Caco-2 (cell line): ENCODE data around the gene RAP1GDS1. TPM values are rescaled to one million over a fixed set of nuclear protein-coding genes. Genes with fewer than 3 reads are reported as not detected.

Experiments
- Bru-seq: library from RNA; stranded (reverse); fragments of 400-500 nt; gene quantifications from one replicate; lab custom pipeline; 2021; lab: Mats Ljungman, UMichigan
- BruChase-seq, 2 experiments: library from RNA; stranded (reverse); fragments of 400-500 nt; gene quantifications; one replicate each; lab custom pipeline; 2021; lab: Mats Ljungman, UMichigan
- BruUV-seq: library from RNA; stranded (reverse); fragments of 400-500 nt; replicated peaks from 2 replicates; lab custom pipeline; 2021; lab: Mats Ljungman, UMichigan
- CTCF ChIA-PET: fragments of 300-600 bp; sonication (Branson Sonifier 250); formaldehyde crosslinking; loops from one replicate; lab custom pipeline; 2022; ENCODE audit warnings: antibody characterized with exemption; lab: Charles Lee
- POLR2A ChIA-PET: fragments of 300-600 bp; sonication (Branson Sonifier 250); formaldehyde crosslinking; loops from one replicate; lab custom pipeline; 2022; ENCODE audit warnings: antibody characterized with exemption; lab: Charles Lee
- DNase-seq, 2 experiments: peaks; one replicate each; pipeline versions ENCODE4 v3.0.0 to v3.0.0-alpha.2; 2020 to 2022
- H3K27me3 ChIP-seq: replicated peaks from 2 replicates; pipeline ENCODE4 v1.6.0; 2011; ENCODE audit warnings: low read length; ENCODE audit not compliant: control insufficient read depth, insufficient read depth
- H3K36me3 ChIP-seq: 2 replicates; pipeline ENCODE4 v1.5.1; 2011; ENCODE audit warnings: low read length; ENCODE audit not compliant: control insufficient read depth, insufficient read depth
- H3K4me1 ChIP-seq: fragments of 250-450 bp; sonication (Bioruptor Pico); 2 replicates; pipeline ENCODE4 v1.5.1; 2020; ENCODE audit warnings: mild to moderate bottlenecking
- H3K4me3 ChIP-seq: 2 replicates; pipeline ENCODE4 v1.5.1; 2011; ENCODE audit warnings: low read depth, mild to moderate bottlenecking, control low read depth, low read length
- H3K9me3 ChIP-seq: fragments of 250-450 bp; sonication (Bioruptor Pico); 2 replicates; pipeline ENCODE4 v1.5.1; 2020; ENCODE audit warnings: mild to moderate bottlenecking, moderate library complexity
- H3K27ac Mint-ChIP-seq: one replicate; pipeline ENCODE4 v1.8.0; 2022; ENCODE audit warnings: mixed read lengths; ENCODE audit not compliant: unreplicated experiment
- H3K27me3 Mint-ChIP-seq: one replicate; pipeline ENCODE4 v1.8.0; 2022; ENCODE audit warnings: mixed read lengths; ENCODE audit not compliant: insufficient read depth, unreplicated experiment
- H3K36me3 Mint-ChIP-seq: one replicate; pipeline ENCODE4 v1.8.0; 2022; ENCODE audit warnings: mild to moderate bottlenecking, mixed read lengths; ENCODE audit not compliant: insufficient read depth, unreplicated experiment
- H3K4me1 Mint-ChIP-seq: one replicate; pipeline ENCODE4 v1.8.0; 2022; ENCODE audit warnings: low read depth, mixed read lengths; ENCODE audit not compliant: unreplicated experiment
- H3K4me3 Mint-ChIP-seq: one replicate; pipeline ENCODE4 v1.8.0; 2022; ENCODE audit warnings: mild to moderate bottlenecking, moderate library complexity, mixed read lengths; ENCODE audit not compliant: unreplicated experiment
- H3K9me3 Mint-ChIP-seq: one replicate; pipeline ENCODE4 v1.8.0; 2022; ENCODE audit warnings: mixed read lengths; ENCODE audit not compliant: unreplicated experiment
- CTCF ChIP-seq, 2 experiments: fragments of 200-600 bp in 1 of 2; IDR thresholded peaks; 1 replicate in 1 of 2; 2 replicates in 1 of 2; pipeline versions ENCODE4 v1.5.1 to v1.8.0; 2011 to 2022; ENCODE audit warnings: antibody characterized with exemption in 1 of 2, control low read depth in 1 of 2, inconsistent platforms in 1 of 2, low read depth in 1 of 2, low read length in 1 of 2, mild to moderate bottlenecking in 1 of 2, moderate library complexity in 1 of 2; ENCODE audit not compliant: insufficient read depth in 1 of 2, severe bottlenecking in 1 of 2, unreplicated experiment in 1 of 2
- intact Hi-C: fragments of 100-400 bp; cut with micrococcal nuclease; formaldehyde crosslinking; loops from one replicate; pipeline ENCODE4 v1.10.0; 2022; ENCODE audit not compliant: unreplicated experiment
- long read RNA-seq: library from polyadenylated mRNA; stranded (forward); transcript quantifications from one replicate; pipeline ENCODE4 v2.0.0, GENCODE V29; 2022
- total RNA-seq: library from RNA; stranded (reverse); gene quantifications from 2 replicates; pipeline ENCODE4 v1.2.3, GENCODE V29; 2022

Gene RAP1GDS1
- total RNA-seq: 40.3 and 45.5 TPM in 2 replicates
- Bru-seq, nascent RNA: percentile 81 among the genes with signal in this experiment
- BruChase-seq, experiment 1, labeled RNA remaining after a 2-hour chase: percentile 71 among the genes with signal in this experiment
- percentile 69 among the genes with signal in this experiment for BruChase-seq, experiment 2, labeled RNA remaining after a 6-hour chase
- long read RNA-seq, transcript RAP1GDS1-209 (6 exons, 934 nt): minor isoform, 6 of 56 reads
- long read RNA-seq, transcript RAP1GDS1-205 (15 exons, 3,681 nt): major isoform, 12 of 56 reads
- long read RNA-seq, transcript RAP1GDS1-202 (15 exons, 2,092 nt): minor isoform, 8 of 56 reads
- long read RNA-seq, transcript RAP1GDS1-204 (14 exons, 1,942 nt): minor isoform, 6 of 56 reads
- long read RNA-seq, partial matches to known transcripts: 4 of 56 reads
- long read RNA-seq, other reads (novel, unspliced or antisense): 12 of 56 reads

GRCh38 chr4:98260579-98261404 is at the start of gene RAP1GDS1:
TSS of gene RAP1GDS1 (plus strand) at chr4:98261384. CDS start at chr4:98261566, 182 bp downstream.
- intact Hi-C loops: loop anchor here (1.0 to 10.0 kb wide), 5 partner anchors 67 to 1302 kb away; partner anchors contain the start of genes STPG2, TRMT10A and TSPAN5

GRCh38 chr4:98222306-98222705 is 38.9 kb upstream of the RAP1GDS1 start:
- H3K9me3 Mint-ChIP-seq: no peaks in the 10 kb centered on the region
- H3K4me1 Mint-ChIP-seq: no peaks in the 10 kb centered on the region
- no peak for DNase-seq
- Histone ChIP-seq H3K4me3 (no peak overlapping the region), H3K36me3 (no peaks in the 10 kb centered on the region), H3K4me1 (no peaks in the 10 kb centered on the region), H3K9me3 (no peaks in the 10 kb centered on the region), H3K27me3 (no peaks in the 10 kb centered on the region)
- H3K36me3 Mint-ChIP-seq: no peaks in the 10 kb centered on the region
- no peaks in the 10 kb centered on the region for H3K27me3 Mint-ChIP-seq
- TF ChIP-seq CTCF (IDR thresholded peaks at IDR 0.05; ENCODE audit: insufficient read depth in 1 of 2, low read depth in 1 of 2, low read length in 1 of 2, severe bottlenecking in 1 of 2, unreplicated experiment in 1 of 2): no peak
- ChIA-PET POLR2A (no interaction called here), CTCF (no interaction called here)
- H3K27ac Mint-ChIP-seq: no peak overlapping the region
- intact Hi-C loops: no loop called here
- BruUV-seq: no TSS peak
- H3K4me3 Mint-ChIP-seq: no peak overlapping the region

More at GRCh38 chr4:98260579-98261404, at the start of gene RAP1GDS1:
- Histone ChIP-seq H3K36me3 (no peaks in the 10 kb centered on the region; the same call in 1 of the 2 replicates), H3K4me3 (peak within 1 kb of the TSS; percentile 64), H3K9me3 (no peaks in the 10 kb centered on the region), H3K27me3 (no peaks in the 10 kb centered on the region), H3K4me1 (peaks cover 10% of the 10 kb centered on the region)
- H3K4me3 Mint-ChIP-seq: peak within 1 kb of the TSS; percentile 89
- peak; percentile 96 to 97 for DNase-seq
- no peaks in the 10 kb centered on the region for H3K27me3 Mint-ChIP-seq
- H3K27ac Mint-ChIP-seq: peak within 1 kb of the TSS; percentile 96
- ChIA-PET CTCF (interaction anchor here (0.8 to 1.1 kb wide), 3 partner anchors 9 to 233 kb away, joined by 3 to 7 read pairs (median 4); no protein-coding TSS in a partner anchor), POLR2A (interaction anchor here (0.5 to 2.3 kb wide), 6 partner anchors 14 to 668 kb away, joined by 3 to 15 read pairs (median 4); partner anchors contain the start of genes EIF4E and STPG2)
- no peaks in the 10 kb centered on the region for H3K9me3 Mint-ChIP-seq
- peak in 1 of 2 experiments; percentile 0 for TF ChIP-seq CTCF (IDR thresholded peaks at IDR 0.05; ENCODE audit: insufficient read depth in 1 of 2, low read depth in 1 of 2, low read length in 1 of 2, severe bottlenecking in 1 of 2, unreplicated experiment in 1 of 2)
- H3K4me1 Mint-ChIP-seq: peaks cover 20% of the 10 kb centered on the region
- BruUV-seq: no TSS peak
- peaks cover 6% of the 10 kb centered on the region for H3K36me3 Mint-ChIP-seq

GRCh38 chr4:98226396-98226795 is 34.8 kb upstream of the RAP1GDS1 start:
- ChIA-PET CTCF (no interaction called here), POLR2A (no interaction called here)
- Histone ChIP-seq H3K4me3 (no peak overlapping the region), H3K36me3 (no peaks in the 10 kb centered on the region), H3K27me3 (no peaks in the 10 kb centered on the region), H3K9me3 (no peaks in the 10 kb centered on the region), H3K4me1 (no peaks in the 10 kb centered on the region)
- Mint-ChIP-seq H3K36me3 (no peaks in the 10 kb centered on the region), H3K4me3 (no peak overlapping the region), H3K27me3 (no peaks in the 10 kb centered on the region), H3K4me1 (no peaks in the 10 kb centered on the region), H3K27ac (no peak overlapping the region), H3K9me3 (no peaks in the 10 kb centered on the region)
- intact Hi-C loops: no loop called here
- no TSS peak for BruUV-seq
- DNase-seq: no peak
- no peak for TF ChIP-seq CTCF (IDR thresholded peaks at IDR 0.05; ENCODE audit: insufficient read depth in 1 of 2, low read depth in 1 of 2, low read length in 1 of 2, severe bottlenecking in 1 of 2, unreplicated experiment in 1 of 2)
